Bronchial epithelial cell (primary cell): ENCODE results near the gene CNP. TPM values are rescaled to one million over a fixed set of nuclear protein-coding genes. Genes with fewer than 3 reads are reported as not detected.
A peak's percentile ranks its signal among the peaks of the same experiment; 100 is the strongest.
"Not testable (repeated sequence)": the region's sequence is repeated elsewhere in the genome, so short reads cannot be mapped to it uniquely, and the experiment has no call there.

ENCODE experiments used
- DNase-seq: peaks from one replicate; pipeline ENCODE4 v3.0.0-alpha.2; 2010; ENCODE audit warnings: low read depth
- FAIRE-seq: peaks from 2 replicates; lab custom pipeline; 2011; peaks lifted over from hg19 to GRCh38; lab: Jason Lieb, UNC
- H3K27me3 ChIP-seq: 2 replicates; pipeline ENCODE4 v1.5.1; 2011; ENCODE audit warnings: low read length; ENCODE audit not compliant: control insufficient read depth, insufficient read depth
- H3K36me3 ChIP-seq: 2 replicates; pipeline ENCODE4 v1.5.1; 2011; ENCODE audit warnings: low read length; ENCODE audit not compliant: control insufficient read depth, insufficient read depth
- H3K4me3 ChIP-seq: 2 replicates; pipeline ENCODE4 v1.5.1; 2011; ENCODE audit warnings: mild to moderate bottlenecking, low read depth, low read length, control low read depth
- total RNA-seq: library from RNA; depleted of rRNA; stranded (reverse); fragments of >200 nt; gene quantifications from 2 replicates; pipeline ENCODE4 v1.2.1, GENCODE V29; 2014
- TF ChIP-seq, protein P1 (sequence below): IDR thresholded peaks from 2 replicates; pipeline ENCODE4 v1.5.1; 2011; ENCODE audit warnings: mild to moderate bottlenecking, moderate library complexity, low read length, control low read depth, inconsistent platforms; ENCODE audit not compliant: insufficient read depth, severe bottlenecking

CNP gene
- total RNA-seq, 1 donor from 2014 or later, result 16.3 TPM

DNA sequence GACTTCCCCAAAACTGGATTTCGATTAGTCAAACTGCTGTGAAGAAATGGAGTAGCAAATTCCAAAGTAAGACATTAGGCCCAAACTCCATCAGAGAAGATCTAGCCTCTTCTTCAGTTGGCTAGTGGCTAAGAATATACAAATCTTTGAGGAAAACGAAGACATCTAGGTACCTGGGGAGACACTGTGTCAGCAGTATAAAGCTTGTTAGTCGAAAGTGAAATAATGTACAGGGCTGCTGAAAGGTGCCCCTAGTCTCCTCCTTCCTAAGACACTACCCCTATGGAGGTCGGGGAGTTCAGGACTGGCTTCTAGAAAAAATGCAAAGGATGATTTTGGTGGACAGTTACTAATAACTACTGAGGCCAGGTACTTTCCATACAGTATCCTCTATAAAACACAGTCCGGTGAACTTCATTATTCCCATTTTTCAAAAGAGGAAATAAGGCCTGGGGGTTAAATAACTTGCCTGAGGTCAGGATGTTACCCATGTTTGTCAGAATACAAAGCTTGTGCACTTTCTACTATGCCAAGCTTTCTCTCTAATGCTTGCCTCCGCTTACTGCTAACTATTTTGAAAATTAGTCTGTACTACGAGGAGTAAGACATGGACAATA, 35.7 kb downstream of the CNP start:
- FAIRE-seq, result no peak
- no peak for DNase-seq
- Histone ChIP-seq H3K4me3 (no peak overlapping the region), H3K27me3 (no peaks in the 10 kb centered on the region), H3K36me3 (peaks cover 10% of the 10 kb centered on the region)
- TF ChIP-seq, protein P1, sequence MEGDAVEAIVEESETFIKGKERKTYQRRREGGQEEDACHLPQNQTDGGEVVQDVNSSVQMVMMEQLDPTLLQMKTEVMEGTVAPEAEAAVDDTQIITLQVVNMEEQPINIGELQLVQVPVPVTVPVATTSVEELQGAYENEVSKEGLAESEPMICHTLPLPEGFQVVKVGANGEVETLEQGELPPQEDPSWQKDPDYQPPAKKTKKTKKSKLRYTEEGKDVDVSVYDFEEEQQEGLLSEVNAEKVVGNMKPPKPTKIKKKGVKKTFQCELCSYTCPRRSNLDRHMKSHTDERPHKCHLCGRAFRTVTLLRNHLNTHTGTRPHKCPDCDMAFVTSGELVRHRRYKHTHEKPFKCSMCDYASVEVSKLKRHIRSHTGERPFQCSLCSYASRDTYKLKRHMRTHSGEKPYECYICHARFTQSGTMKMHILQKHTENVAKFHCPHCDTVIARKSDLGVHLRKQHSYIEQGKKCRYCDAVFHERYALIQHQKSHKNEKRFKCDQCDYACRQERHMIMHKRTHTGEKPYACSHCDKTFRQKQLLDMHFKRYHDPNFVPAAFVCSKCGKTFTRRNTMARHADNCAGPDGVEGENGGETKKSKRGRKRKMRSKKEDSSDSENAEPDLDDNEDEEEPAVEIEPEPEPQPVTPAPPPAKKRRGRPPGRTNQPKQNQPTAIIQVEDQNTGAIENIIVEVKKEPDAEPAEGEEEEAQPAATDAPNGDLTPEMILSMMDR, result no peak

DNA sequence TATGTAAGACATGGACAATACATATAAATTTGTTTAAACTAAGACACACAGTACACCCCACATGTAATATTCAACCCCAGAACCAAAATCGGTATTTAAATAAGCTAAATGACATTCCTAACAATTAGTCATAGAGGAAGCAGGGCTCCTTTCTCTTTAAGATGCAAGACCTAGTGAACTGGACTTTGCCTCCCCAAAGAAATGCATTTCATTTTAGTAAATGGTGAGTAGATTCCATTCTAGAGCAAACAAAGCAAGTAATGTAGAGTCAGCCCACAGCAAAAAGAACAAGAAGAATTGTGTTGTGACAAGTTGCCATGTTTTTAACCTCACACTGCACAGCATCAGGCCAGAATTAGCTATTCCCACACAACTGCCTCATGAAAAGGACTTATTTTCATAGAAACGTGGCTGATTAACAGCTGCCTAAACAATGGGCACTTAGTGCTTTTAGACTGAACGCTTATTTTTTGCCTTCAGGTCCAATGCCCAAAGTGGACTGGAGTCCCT, 36.3 kb downstream of the CNP start:
- TF ChIP-seq, protein P1, result no peak
- H3K36me3 ChIP-seq, result peaks cover 10% of the 10 kb centered on the region
- no peak overlapping the region for H3K4me3 ChIP-seq
- DNase-seq, result no peak
- FAIRE-seq, result no peak
- no peaks in the 10 kb centered on the region for H3K27me3 ChIP-seq

DNA sequence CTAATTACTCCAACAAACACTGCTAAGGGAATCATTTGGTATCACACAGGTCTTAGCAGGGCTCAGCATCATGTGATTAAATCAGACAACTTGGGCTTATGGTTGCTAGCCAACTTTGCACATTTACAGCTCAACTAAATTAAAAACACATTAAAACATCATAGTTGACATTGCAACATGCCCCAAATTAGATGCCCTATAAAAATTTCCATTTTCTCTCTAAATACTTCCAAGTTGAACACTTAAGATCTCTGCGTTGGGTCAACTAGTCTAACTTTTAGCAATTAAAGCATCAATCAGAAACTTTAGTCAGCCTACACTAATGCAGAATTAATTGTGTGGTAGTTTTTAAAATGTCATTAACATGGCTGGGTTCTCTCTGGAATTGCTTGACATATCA, 38.6 kb downstream of the CNP start:
- Histone ChIP-seq H3K4me3 (no peak overlapping the region), H3K36me3 (peaks cover 5% of the 10 kb centered on the region), H3K27me3 (no peaks in the 10 kb centered on the region)
- TF ChIP-seq, protein P1, result no peak
- DNase-seq, result no peak
- FAIRE-seq, result no peak

DNA sequence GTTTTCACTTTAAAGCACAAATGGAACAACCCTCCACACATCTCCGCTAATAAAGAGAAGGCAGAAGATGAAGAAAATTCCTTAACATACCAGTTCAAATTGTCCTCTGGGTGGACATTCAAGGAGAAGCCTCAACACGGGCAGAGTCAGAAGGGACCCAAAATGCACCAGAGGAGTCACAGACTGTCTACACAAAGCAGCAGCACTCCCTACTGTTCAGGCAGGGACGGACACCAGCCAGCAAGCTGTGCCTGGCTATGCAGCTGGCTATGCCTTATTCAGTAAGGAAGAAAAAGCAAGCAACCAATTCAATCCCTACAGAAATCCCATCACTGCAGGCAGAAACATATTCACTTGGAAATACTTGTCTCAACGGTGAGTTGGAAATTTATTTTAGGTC, 42.6 kb downstream of the CNP start:
- H3K27me3 ChIP-seq, result no peaks in the 10 kb centered on the region
- no peak overlapping the region for H3K4me3 ChIP-seq
- DNase-seq (no peak), FAIRE-seq (no peak)
- TF ChIP-seq, protein P1, result peak; percentile 16
- H3K36me3 ChIP-seq, result peaks cover 1% of the 10 kb centered on the region

DNA sequence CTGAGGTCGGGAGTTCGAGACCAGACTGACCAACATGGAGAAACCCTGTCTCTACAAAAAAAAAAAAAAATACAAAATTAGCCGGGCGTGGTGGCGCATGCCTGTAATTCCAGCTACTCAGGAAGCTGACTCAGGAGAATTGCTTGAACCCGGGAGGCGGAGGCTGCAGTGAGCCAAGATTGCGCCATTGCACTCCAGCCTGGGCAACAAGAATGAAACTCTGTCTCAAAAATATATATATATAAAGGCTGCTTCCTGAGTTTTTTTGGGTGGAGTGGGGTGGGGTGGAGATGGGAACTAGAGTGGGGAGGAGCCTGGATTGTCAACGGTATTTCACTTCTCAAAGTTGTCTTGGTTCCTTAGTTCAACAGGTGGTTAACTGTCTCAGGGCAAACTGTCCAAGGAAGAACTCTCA, 43.7 kb downstream of the CNP start:
- not testable (repeated sequence) for H3K36me3 ChIP-seq, FAIRE-seq
- DNase-seq, result peak; percentile 71

DNA sequence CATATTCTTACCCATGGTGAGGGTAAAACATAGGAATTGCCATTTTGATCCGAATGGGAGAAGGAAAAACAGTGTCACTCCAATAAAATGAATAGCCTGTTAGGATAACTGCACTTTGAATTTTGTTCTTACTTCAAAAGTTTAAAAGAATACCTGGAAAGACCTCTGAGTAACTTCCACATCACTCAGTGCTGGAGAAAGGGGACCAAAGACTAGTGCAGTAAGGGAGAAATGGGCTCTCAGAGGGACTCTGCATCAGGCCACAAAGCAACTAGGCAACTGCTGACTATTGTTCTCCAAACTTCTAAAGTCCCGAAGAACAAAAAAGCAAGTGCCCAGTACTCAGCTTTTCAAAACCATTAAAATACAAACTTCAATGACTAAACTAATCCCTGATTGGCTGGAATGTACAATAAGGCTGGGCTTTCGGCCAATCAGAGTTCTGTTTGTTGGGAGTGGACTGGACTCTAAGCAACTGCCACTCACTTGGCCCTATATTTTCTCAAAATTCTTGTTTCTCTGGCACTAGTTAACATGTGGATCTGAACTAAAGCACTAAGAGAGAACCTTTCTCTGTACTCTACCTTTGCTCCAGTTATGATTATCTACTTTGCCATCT, 44.4 kb downstream of the CNP start:
- Histone ChIP-seq H3K4me3 (no peak overlapping the region), H3K36me3 (no peaks in the 10 kb centered on the region), H3K27me3 (no peaks in the 10 kb centered on the region)
- TF ChIP-seq, protein P1, result no peak
- DNase-seq (peak; percentile 49), FAIRE-seq (no peak)

More for the DNA sequence above, 43.7 kb downstream of the CNP start:
- not testable (repeated sequence) for H3K4me3 ChIP-seq, H3K27me3 ChIP-seq

DNA sequence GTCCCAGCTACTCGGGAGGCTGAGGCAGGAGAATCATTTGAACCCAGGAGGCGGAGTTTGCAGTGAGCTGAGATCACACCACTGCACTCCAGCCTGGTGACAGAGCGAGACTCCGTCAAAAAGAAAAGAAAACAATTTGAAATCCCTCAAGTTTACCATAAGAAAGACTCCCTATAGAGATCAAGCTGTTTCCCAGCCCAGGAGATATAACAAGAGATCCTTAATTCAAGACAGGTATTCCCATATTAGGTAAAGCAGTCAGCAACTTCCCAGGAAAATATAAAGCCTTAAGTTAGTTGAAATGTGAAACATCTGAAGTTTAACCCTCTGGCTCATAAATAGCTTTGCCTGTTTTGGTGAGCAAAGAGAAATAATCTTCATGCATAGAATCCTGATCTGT, 45.8 kb downstream of the CNP start:
- not testable (repeated sequence) for DNase-seq, H3K36me3 ChIP-seq, H3K4me3 ChIP-seq, H3K27me3 ChIP-seq, FAIRE-seq

DNA sequence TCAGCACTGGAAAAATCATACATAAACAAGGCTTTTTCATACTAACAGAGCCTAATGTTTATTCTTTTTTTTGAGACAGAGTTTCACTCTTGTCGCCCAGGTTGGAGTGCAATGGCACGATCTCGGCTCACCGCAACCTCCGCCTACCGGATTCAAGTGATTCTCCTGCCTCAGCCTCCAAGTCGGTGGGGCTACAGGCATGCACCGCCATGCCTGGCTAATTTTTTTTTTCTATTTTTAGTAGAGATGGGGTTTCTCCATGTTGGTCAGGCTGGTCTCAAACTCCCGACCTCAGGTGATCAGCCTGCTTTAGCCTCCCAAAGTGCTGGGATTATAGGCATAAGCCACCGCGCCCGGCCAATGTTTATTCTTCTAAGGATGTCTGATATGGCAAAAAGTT, 47.1 kb downstream of the CNP start:
- not testable (repeated sequence) for DNase-seq, H3K27me3 ChIP-seq, FAIRE-seq, H3K36me3 ChIP-seq, H3K4me3 ChIP-seq
